Left lung (tissue), 10 donors: Measurements from ENCODE around the gene HYOU1. TPM values are rescaled to one million over a fixed set of nuclear protein-coding genes. Genes with fewer than 3 reads are reported as not detected.

Source experiments
- ATAC-seq: fragments of 200-7000 bp; cut with Tn5 transposase; one replicate; pipeline ENCODE4 v1.9.1; 2020; ENCODE audit warnings: moderate library complexity
- DNase-seq, 4 donors: peaks; one replicate each; pipeline ENCODE4 v3.0.0-alpha.2; 2013 to 2020
- H3K27ac ChIP-seq, 2 donors: fragments of 200-600 bp; sonication (generic) in 1 of 2; one replicate each; pipeline versions ENCODE4 v1.5.0 to v1.8.0; 2020 to 2021
- H3K27me3 ChIP-seq, 2 donors: fragments of 200-600 bp; sonication (generic) in 1 of 2; one replicate each; pipeline versions ENCODE4 v1.5.0 to v1.8.0; 2020 to 2021
- H3K36me3 ChIP-seq, 2 donors: fragments of 200-600 bp; sonication (generic) in 1 of 2; one replicate each; pipeline versions ENCODE4 v1.5.0 to v1.8.0; 2020 to 2021
- H3K4me1 ChIP-seq, 2 donors: fragments of 200-600 bp; one replicate each; pipeline ENCODE4 v1.8.0; 2021
- H3K4me3 ChIP-seq, 2 donors: fragments of 200-600 bp; sonication (generic) in 1 of 2; one replicate each; pipeline versions ENCODE4 v1.5.0 to v1.8.0; 2020 to 2021; ENCODE audit warnings: mild to moderate bottlenecking in 1 of 2
- H3K9me3 ChIP-seq, 2 donors: fragments of 200-600 bp; sonication (generic) in 1 of 2; one replicate each; pipeline versions ENCODE4 v1.5.0 to v1.8.0; 2020 to 2021
- intact Hi-C, 2 donors: fragments of 100-400 bp; cut with DNase I; formaldehyde crosslinking; loops; one replicate each; pipeline versions ENCODE4 v1.11.2 to v1.14.2; 2022
- polyA plus RNA-seq, 6 donors: library from polyadenylated mRNA; unstranded; fragments of 120-200 nt; gene quantifications; one replicate each; pipeline ENCODE4 v1.2.1, GENCODE V29; 2013; ENCODE audit not compliant: insufficient read length in 6 of 6
- total RNA-seq, 2 donors: library from RNA; stranded (reverse); fragmentation: NEBNext Ultra II Directional; extraction: Animal tissue kit (Norgen Biotek cat#: 25700); gene quantifications; one replicate each; pipeline ENCODE4 v1.2.1, GENCODE V29; 2021
- TF ChIP-seq, protein P1 (sequence below), 2 donors: fragments of 200-600 bp; sonication (generic) in 1 of 2; IDR thresholded peaks; one replicate each; pipeline versions ENCODE4 v1.5.0 to v1.8.0; 2021; ENCODE audit warnings: antibody characterized with exemption in 2 of 2
- donor health status: DM: no; HTN: yes; CAD: no.
- donor health status: DM: no; HTN: no; CAD: no.

HYOU1 gene
- total and polyA plus RNA-seq, 8 donors, result 66.2 to 272 (median 84.1) TPM

GRCh38 chr11:119014209-119014924 lies 42.6 kb downstream of the HYOU1 start:
- ATAC-seq (no peak), DNase-seq (no peak)
- TF ChIP-seq, protein P1, sequence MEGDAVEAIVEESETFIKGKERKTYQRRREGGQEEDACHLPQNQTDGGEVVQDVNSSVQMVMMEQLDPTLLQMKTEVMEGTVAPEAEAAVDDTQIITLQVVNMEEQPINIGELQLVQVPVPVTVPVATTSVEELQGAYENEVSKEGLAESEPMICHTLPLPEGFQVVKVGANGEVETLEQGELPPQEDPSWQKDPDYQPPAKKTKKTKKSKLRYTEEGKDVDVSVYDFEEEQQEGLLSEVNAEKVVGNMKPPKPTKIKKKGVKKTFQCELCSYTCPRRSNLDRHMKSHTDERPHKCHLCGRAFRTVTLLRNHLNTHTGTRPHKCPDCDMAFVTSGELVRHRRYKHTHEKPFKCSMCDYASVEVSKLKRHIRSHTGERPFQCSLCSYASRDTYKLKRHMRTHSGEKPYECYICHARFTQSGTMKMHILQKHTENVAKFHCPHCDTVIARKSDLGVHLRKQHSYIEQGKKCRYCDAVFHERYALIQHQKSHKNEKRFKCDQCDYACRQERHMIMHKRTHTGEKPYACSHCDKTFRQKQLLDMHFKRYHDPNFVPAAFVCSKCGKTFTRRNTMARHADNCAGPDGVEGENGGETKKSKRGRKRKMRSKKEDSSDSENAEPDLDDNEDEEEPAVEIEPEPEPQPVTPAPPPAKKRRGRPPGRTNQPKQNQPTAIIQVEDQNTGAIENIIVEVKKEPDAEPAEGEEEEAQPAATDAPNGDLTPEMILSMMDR (IDR thresholded peaks at IDR 0.05), result no peak
- Histone ChIP-seq H3K27me3 (no peaks in the 10 kb centered on the region), H3K27ac (no peak overlapping the region), H3K4me3 (no peak overlapping the region), H3K4me1 (peaks cover 10 to 23% of the 10 kb centered on the region in 2 donors), H3K36me3 (peaks cover 4 to 76% of the 10 kb centered on the region in 2 donors), H3K9me3 (no peaks in the 10 kb centered on the region)
- intact Hi-C loops, result no loop called here

- H3K27me3 ChIP-seq, result no peaks in the 10 kb centered on the region
- TF ChIP-seq, protein P1 (IDR thresholded peaks at IDR 0.05), result no peak
- H3K9me3 ChIP-seq, result no peaks in the 10 kb centered on the region
- H3K4me3 ChIP-seq, result no peak overlapping the region
- no peak overlapping the region for H3K27ac ChIP-seq
- ATAC-seq (no peak), DNase-seq (no peak)
- peaks cover 4 to 93% of the 10 kb centered on the region in 2 donors for H3K36me3 ChIP-seq
- peaks cover 10 to 21% of the 10 kb centered on the region in 2 donors for H3K4me1 ChIP-seq
- intact Hi-C loops, result no loop called here
Measured at GRCh38 chr11:119012629-119013170, 44.3 kb downstream of the HYOU1 start.

- TF ChIP-seq, protein P1 (IDR thresholded peaks at IDR 0.05), result no peak
- H3K36me3 ChIP-seq, result peaks cover 4 to 98% of the 10 kb centered on the region in 2 donors
Measured at GRCh38 chr11:119011476-119012053, 45.4 kb downstream of the HYOU1 start.

DNA sequence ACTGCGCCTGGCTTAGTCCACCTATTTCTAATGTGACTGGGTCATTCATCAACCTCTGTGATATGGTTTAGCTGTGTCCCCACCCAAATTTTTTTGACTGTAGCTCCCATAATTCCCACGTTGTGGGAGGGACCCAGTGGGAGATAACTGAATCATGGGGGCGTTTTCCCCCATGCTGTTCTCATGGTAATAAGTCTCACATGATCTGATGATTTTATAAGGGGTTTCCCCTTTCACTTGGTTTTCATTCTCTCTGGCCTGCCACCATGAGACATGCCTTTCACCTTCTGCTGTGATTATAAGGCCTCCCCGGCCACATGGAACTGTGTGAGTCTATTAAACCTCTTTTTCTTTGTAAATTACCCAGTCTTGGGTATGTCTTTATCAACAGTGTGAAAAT lies 50.3 kb downstream of the HYOU1 start:
- ATAC-seq (no peak), DNase-seq (no peak)
- Histone ChIP-seq H3K4me1 (no peaks in the 10 kb centered on the region), H3K36me3 (peaks cover 0 to 97% of the 10 kb centered on the region in 2 donors), H3K4me3 (no peak overlapping the region), H3K27me3 (no peaks in the 10 kb centered on the region), H3K27ac (no peak overlapping the region), H3K9me3 (no peaks in the 10 kb centered on the region)
- TF ChIP-seq, protein P1 (IDR thresholded peaks at IDR 0.05), result no peak
- intact Hi-C loops, result no loop called here

More at GRCh38 chr11:119011476-119012053, 45.4 kb downstream of the HYOU1 start:
- no peak for ATAC-seq
- Histone ChIP-seq H3K9me3 (no peaks in the 10 kb centered on the region), H3K4me3 (no peak overlapping the region), H3K27me3 (no peaks in the 10 kb centered on the region), H3K27ac (no peak overlapping the region), H3K4me1 (peaks cover under 1 to 12% of the 10 kb centered on the region in 2 donors)
- DNase-seq, result no peak
- intact Hi-C loops, result no loop called here

GRCh38 chr11:119000906-119001305 lies 56.1 kb downstream of the HYOU1 start:
- intact Hi-C loops, result no loop called here
- no peaks in the 10 kb centered on the region for H3K9me3 ChIP-seq
- H3K4me3 ChIP-seq, result no peak overlapping the region
- no peaks in the 10 kb centered on the region for H3K27me3 ChIP-seq
- no peak overlapping the region for H3K27ac ChIP-seq
- ATAC-seq, result no peak
- TF ChIP-seq, protein P1 (IDR thresholded peaks at IDR 0.05), result no peak
- peaks cover 0 to 63% of the 10 kb centered on the region in 2 donors for H3K36me3 ChIP-seq
- DNase-seq, result no peak
- peaks cover 4 to 38% of the 10 kb centered on the region in 2 donors for H3K4me1 ChIP-seq
